AG09319 (cell line): ENCODE results near the gene OR4D6.
"Not testable (repeated sequence)": the region's sequence is repeated elsewhere in the genome, so short reads cannot be mapped to it uniquely, and the experiment has no call there.

ENCODE experiments used
- DNase-seq: peaks from one replicate; pipeline ENCODE4 v3.0.0-alpha.2; 2010; ENCODE audit warnings: low read depth; ENCODE audit errors: extremely low read depth
- TF ChIP-seq, protein P1 (sequence below): IDR thresholded peaks from 2 replicates; pipeline ENCODE4 v1.5.1; 2011; ENCODE audit warnings: low read depth, mild to moderate bottlenecking, inconsistent platforms, low read length, moderate library complexity

The OR4D6 gene

DNA sequence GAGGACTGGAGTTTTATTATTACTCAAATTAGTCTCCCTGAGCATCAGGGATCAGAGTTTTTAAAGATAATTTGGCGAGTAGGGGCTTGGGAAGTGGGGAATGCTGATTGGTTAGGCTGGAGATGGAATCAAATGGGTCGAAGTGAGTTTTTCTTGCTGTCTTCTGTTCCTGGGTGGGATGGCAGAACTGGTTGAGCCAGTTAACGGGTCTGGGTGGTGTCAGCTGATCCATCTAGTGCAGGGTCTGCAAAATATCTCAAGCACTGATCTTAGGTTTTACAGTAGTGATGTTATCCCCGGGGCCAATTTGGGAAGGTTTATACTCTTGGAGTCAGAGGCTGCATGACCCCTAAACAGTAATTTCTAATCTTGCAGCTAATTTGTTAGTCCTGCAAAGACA is 31.6 kb upstream of the OR4D6 start:
- TF ChIP-seq, protein P1, sequence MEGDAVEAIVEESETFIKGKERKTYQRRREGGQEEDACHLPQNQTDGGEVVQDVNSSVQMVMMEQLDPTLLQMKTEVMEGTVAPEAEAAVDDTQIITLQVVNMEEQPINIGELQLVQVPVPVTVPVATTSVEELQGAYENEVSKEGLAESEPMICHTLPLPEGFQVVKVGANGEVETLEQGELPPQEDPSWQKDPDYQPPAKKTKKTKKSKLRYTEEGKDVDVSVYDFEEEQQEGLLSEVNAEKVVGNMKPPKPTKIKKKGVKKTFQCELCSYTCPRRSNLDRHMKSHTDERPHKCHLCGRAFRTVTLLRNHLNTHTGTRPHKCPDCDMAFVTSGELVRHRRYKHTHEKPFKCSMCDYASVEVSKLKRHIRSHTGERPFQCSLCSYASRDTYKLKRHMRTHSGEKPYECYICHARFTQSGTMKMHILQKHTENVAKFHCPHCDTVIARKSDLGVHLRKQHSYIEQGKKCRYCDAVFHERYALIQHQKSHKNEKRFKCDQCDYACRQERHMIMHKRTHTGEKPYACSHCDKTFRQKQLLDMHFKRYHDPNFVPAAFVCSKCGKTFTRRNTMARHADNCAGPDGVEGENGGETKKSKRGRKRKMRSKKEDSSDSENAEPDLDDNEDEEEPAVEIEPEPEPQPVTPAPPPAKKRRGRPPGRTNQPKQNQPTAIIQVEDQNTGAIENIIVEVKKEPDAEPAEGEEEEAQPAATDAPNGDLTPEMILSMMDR = no peak
- no peak for DNase-seq

DNA sequence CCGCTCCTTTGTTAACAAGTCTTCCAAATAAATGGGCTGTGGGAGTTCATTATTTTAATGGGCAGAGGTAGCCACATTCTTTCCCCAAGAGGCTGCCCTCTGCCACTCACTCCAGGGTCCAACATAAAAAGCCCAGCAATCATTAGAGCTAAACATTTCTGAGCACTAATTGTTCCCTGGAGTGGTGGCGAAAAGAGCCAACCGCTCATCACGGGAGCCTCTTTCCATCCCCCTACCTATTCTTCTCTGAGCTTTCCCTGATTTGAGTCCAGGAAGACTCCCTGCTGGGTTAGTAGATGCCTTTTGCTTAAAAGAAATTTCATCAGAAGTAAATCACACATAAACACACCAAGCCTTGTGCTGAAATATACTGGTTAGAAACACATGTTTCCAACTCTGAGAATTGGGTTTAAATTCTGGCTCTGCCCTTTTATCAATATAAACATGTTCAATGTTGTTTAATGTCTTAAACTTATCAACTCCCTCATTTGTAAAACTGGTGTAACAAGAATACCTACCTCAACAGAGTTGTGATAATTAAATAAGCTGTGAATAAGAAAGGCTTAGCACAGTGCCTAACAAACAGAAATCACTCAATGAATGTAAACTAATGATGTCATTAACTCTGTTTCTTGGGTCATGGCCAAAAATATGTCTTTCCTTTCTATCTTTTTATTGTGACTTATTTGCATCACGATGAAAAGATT is 30.2 kb upstream of the OR4D6 start, which contains the start of gene OR5A2:
TSS of gene OR5A2 (minus strand) at position 53 of the 707 bp plus-strand sequence. CDS start 3,460 bp downstream, outside the sequence.
- TF ChIP-seq, protein P1 = no peak
- no peak for DNase-seq

DNA sequence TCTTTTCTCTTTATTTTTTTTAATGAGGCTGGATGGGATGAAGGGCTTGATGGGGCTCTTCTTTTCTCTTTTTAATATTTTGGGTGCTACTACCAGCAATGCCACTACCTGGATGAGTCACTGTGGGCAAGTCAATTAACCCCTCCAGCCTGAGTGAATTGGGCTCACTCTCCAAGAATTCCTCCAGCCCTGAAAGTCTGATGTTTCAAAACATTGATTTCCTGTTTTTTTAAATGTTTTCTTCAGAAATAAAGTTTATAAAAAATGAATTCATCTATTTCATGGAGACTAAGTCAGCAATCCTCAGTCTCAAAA is 29.7 kb upstream of the OR4D6 start:
- TF ChIP-seq, protein P1 = no peak
- no peak for DNase-seq

DNA sequence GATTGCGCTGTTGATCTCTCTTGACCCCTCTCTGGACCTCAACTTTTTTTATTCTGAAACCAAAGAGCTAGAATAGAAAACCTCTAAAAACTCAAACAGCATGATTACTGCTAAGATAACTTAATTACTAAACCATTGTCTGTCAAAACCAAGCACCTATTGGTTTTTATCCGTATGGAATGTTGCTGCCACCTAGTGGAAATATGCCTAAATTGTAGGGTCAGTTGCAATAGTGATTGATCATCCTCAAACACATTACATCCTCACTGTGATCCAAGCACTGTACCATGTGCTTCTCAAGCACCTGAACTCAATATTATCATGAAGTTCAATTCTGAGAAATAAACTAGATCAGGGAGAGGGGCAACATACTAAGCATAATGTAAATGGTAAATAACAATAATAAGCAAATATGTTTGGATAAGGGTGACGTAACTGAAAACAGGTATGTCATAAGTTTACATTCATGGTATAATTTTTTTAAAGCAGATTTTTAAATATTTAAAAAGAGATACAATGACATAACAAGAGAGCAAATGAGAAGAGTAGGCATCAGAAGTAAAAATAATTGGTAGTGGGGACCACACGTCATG is 26.7 kb upstream of the OR4D6 start:
- TF ChIP-seq, protein P1 = peak; percentile 65

DNA sequence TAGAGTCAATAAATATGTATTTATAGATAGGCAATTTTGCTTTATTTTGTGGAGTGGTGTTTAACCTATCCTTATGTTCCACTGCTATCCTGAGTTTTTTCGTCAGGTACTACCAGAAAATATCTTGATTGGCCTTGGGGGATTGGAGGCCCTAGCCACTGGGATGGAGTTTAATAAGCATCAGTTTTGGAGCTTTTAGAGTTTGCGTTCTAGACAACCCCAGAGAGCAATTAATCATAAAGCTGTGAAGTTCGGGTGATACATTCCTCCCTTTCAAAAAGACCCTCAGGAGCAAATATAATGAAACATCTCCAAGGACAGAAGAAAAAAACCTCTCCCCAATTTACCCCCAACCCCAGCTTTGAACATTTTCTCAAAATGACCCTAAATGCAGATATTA is 20.6 kb upstream of the OR4D6 start, which contains the start of gene OR5A1:
TSS of gene OR5A1 (plus strand) at position 301 of the 400 bp plus-strand sequence. CDS start 6,700 bp downstream, outside the sequence.
- DNase-seq = no peak
- TF ChIP-seq, protein P1 = no peak

More for the DNA sequence above, 26.7 kb upstream of the OR4D6 start:
- peak; percentile 2 for DNase-seq

DNA sequence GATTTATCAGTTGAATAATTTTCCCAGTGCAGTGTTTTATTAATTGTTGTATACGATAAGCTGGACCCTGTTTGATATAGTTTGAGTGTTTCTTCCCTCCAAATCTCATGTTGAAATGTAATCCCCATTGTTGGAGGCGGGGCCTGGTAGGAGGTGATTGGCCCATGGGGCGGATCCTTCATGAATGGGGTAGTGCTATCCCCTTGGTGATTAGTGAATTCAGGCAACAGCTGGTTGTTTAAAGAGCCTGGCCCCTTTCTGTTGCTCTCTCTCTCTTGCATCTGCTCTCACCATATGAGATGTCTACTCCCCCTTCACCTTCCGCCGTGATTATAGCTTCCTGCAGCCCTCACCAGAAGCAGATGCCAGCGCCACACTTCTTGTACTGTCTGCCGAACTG is 19.0 kb upstream of the OR4D6 start:
- TF ChIP-seq, protein P1 = no peak
- no peak for DNase-seq

DNA sequence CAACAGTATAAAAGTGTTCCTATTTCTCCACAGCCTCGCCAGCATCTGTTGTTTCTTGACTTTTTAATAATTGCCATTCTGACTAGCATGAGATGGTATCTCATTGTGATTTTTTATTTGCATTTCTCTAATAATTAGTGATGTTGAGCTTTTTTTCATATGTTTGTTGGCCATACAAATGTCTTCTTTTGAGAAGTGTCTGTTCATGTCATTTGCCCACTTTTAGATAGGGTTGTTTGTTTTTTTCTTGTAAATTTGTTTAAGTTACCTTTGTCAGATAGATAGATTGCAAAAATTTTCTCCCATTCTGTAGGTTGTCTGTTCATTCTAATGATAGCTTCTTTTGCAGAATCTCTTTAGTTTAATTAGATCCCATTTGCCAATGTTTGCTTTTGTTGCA is 11.1 kb upstream of the OR4D6 start:
- not testable (repeated sequence) for DNase-seq

DNA sequence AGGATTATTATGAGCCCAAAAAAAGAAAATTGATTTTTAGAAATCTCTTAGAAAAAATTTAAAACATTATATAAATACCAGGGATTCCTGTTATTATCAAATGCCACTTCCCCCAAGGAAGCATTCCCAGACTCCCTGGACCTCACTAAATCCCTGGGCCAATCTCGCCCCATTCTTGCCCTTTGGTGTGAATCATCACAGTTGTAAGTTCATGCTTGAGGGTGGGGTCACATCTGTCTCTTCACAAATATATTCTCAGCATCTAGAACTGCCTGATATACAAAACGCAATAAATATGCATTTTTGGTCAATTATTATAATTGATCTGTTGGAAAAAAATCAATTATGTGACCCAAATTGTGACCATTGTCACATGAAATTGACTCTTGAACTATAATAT is 8.3 kb upstream of the OR4D6 start:
- DNase-seq = no peak
- TF ChIP-seq, protein P1 = no peak
